Neural cell (in vitro differentiated cells): ENCODE data around the gene NADK. TPM values are rescaled to one million over a fixed set of nuclear protein-coding genes. Genes with fewer than 3 reads are reported as not detected.

Experiments
- H2AFZ ChIP-seq: fragments of 200-600, 300-800 bp; sonication (generic), shearing (Covaris generic); 2 replicates; pipeline ENCODE4 v1.6.0; 2014; ENCODE audit warnings: low read depth, mild to moderate bottlenecking, antibody characterized with exemption, low read length, moderate library complexity
- H3F3A ChIP-seq: fragments of 200-600 bp; shearing (Covaris generic); 2 replicates; pipeline ENCODE4 v1.6.1; 2016; ENCODE audit warnings: mild to moderate bottlenecking, moderate library complexity, mixed read lengths, antibody characterized with exemption, low read length; ENCODE audit not compliant: insufficient read depth, poor library complexity, severe bottlenecking
- H3K27ac ChIP-seq: fragments of 200-600, 300-800 bp; sonication (generic), shearing (Covaris generic); 2 replicates; pipeline ENCODE4 v1.5.1; 2014; ENCODE audit warnings: mild to moderate bottlenecking, low read length, moderate library complexity
- H3K27me3 ChIP-seq: fragments of 300-800, 200-600 bp; sonication (generic), shearing (Covaris generic); 2 replicates; pipeline ENCODE4 v1.6.0; 2014; ENCODE audit warnings: mild to moderate bottlenecking, low read depth, low read length, moderate library complexity; ENCODE audit not compliant: insufficient read depth
- H3K36me3 ChIP-seq: fragments of 300-800, 200-600 bp; sonication (generic), shearing (Covaris generic); 2 replicates; pipeline ENCODE4 v1.5.1; 2014; ENCODE audit warnings: mild to moderate bottlenecking, antibody characterized with exemption, low read length, moderate library complexity; ENCODE audit not compliant: insufficient read depth
- H3K4me2 ChIP-seq: fragments of 300-800, 200-600 bp; sonication (generic), shearing (Covaris generic); 2 replicates; pipeline ENCODE4 v1.6.0; 2014; ENCODE audit warnings: mild to moderate bottlenecking, low read length
- H3K4me3 ChIP-seq: fragments of 300-800, 200-600 bp; sonication (generic), shearing (Covaris generic); 2 replicates; pipeline ENCODE4 v1.5.1; 2014; ENCODE audit warnings: mild to moderate bottlenecking, low read length, moderate library complexity
- H3K79me2 ChIP-seq: fragments of 200-600 bp; shearing (Covaris generic); replicated peaks from 2 replicates; pipeline ENCODE4 v1.6.0; 2014; ENCODE audit warnings: mild to moderate bottlenecking, low read length, moderate library complexity; ENCODE audit not compliant: insufficient read depth
- H3K9ac ChIP-seq: fragments of 300-800, 200-600 bp; sonication (generic), shearing (Covaris generic); 2 replicates; pipeline ENCODE4 v1.6.1; 2016; ENCODE audit warnings: mild to moderate bottlenecking, low read length, mixed read lengths
- H3K9me2 ChIP-seq: fragments of 200-600 bp; shearing (Covaris generic); 2 replicates; pipeline ENCODE4 v1.6.1; 2016; ENCODE audit warnings: mild to moderate bottlenecking, low read length, mixed read lengths; ENCODE audit not compliant: insufficient read depth
- H3K9me3 ChIP-seq: fragments of 200-600, 300-800 bp; sonication (generic), shearing (Covaris generic); 2 replicates; pipeline ENCODE4 v1.6.1; 2016; ENCODE audit warnings: mild to moderate bottlenecking, mixed run types, low read length, moderate library complexity, mixed read lengths
- H4K20me1 ChIP-seq: fragments of 200-600 bp; shearing (Covaris generic); 2 replicates; pipeline ENCODE4 v1.6.1; 2016; ENCODE audit warnings: mild to moderate bottlenecking, mixed run types; ENCODE audit not compliant: insufficient read depth
- EP300 ChIP-seq: fragments of 450-650 bp; conservative IDR thresholded peaks from 2 replicates; pipeline ENCODE4 v1.6.1; 2014; ENCODE audit warnings: antibody characterized with exemption, mild to moderate bottlenecking, moderate library complexity; ENCODE audit not compliant: poor library complexity, severe bottlenecking
- EZH2 ChIP-seq: fragments of 200-600, 300-800 bp; shearing (Covaris generic), sonication (generic); IDR thresholded peaks from 2 replicates; pipeline ENCODE4 v1.6.1; 2014; ENCODE audit warnings: antibody characterized with exemption, low read length, borderline replicate concordance, mild to moderate bottlenecking; ENCODE audit not compliant: insufficient read depth, poor library complexity, severe bottlenecking
- MXI1 ChIP-seq: fragments of 450-650 bp; conservative IDR thresholded peaks from 2 replicates; pipeline ENCODE4 v1.6.1; 2014; ENCODE audit warnings: antibody characterized with exemption, mild to moderate bottlenecking; ENCODE audit not compliant: poor library complexity, severe bottlenecking
- POLR2AphosphoS5 ChIP-seq: IDR thresholded peaks from 2 replicates; pipeline ENCODE4 v1.6.1; 2012
- RAD21 ChIP-seq: fragments of 450-650 bp; conservative IDR thresholded peaks from 2 replicates; pipeline ENCODE4 v1.6.1; 2014; ENCODE audit warnings: antibody characterized with exemption, mild to moderate bottlenecking, moderate library complexity
- SMC3 ChIP-seq: fragments of 450-650 bp; conservative IDR thresholded peaks from 2 replicates; pipeline ENCODE4 v1.6.1; 2014; ENCODE audit warnings: antibody characterized with exemption, mild to moderate bottlenecking, moderate library complexity; ENCODE audit not compliant: poor library complexity
- TAF1 ChIP-seq: IDR thresholded peaks from 2 replicates; pipeline ENCODE4 v1.6.1; 2012; ENCODE audit warnings: low read depth
- polyA plus RNA-seq: library from polyadenylated mRNA; depleted of rRNA; stranded (reverse); fragments of >200 nt; gene quantifications from 2 replicates; pipeline ENCODE4 v1.2.3, GENCODE V29; 2014
- TF ChIP-seq, protein P1 (sequence below): fragments of 450-650 bp; IDR thresholded peaks from 2 replicates; pipeline ENCODE4 v1.5.1; 2014; ENCODE audit warnings: antibody characterized with exemption, mild to moderate bottlenecking, moderate library complexity; ENCODE audit not compliant: poor library complexity, severe bottlenecking
- TF ChIP-seq, protein P2 (sequence below): IDR thresholded peaks from 2 replicates; pipeline ENCODE4 v1.6.1; 2012; ENCODE audit warnings: borderline replicate concordance

The NADK gene
- polyA plus RNA-seq, 1 donor from 2014 or later, result 38.5 TPM

DNA sequence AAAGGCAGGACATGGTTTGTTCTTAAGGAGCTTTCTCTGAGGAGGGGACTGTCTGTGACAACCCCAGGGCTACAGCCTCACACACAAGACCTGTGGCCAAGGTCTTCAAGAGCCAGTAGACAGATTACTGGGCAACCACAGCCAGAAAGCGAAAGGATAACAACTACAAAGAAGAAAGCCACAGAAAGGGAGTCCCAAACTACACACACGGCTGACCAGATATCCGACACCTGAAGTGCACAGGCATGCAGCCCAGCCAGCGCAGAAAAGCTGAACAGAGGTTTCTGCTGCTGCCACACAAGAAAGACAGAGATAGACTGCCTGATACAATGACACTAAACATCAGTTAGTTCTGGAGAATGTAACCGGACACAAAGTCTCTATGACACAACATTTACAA, 21.4 kb upstream of the NADK start:
- Histone ChIP-seq H4K20me1 (peaks cover 16% of the 10 kb centered on the region), H3K9me3 (no peaks in the 10 kb centered on the region), H2AFZ (no peak overlapping the region), H3K4me3 (no peak overlapping the region), H3K79me2 (peaks cover 43% of the 10 kb centered on the region), H3K27me3 (no peaks in the 10 kb centered on the region), H3K27ac (no peak overlapping the region), H3F3A (no peaks in the 10 kb centered on the region), H3K9ac (no peak overlapping the region), H3K4me2 (no peak overlapping the region), H3K36me3 (peaks cover 6% of the 10 kb centered on the region), H3K9me2 (no peaks in the 10 kb centered on the region)
- no peak for TF ChIP-seq MXI1
- no peak for TF ChIP-seq EZH2
- TF ChIP-seq EP300, result no peak
- no peak for TF ChIP-seq RAD21
- no peak for TF ChIP-seq TAF1
- TF ChIP-seq, protein P1, sequence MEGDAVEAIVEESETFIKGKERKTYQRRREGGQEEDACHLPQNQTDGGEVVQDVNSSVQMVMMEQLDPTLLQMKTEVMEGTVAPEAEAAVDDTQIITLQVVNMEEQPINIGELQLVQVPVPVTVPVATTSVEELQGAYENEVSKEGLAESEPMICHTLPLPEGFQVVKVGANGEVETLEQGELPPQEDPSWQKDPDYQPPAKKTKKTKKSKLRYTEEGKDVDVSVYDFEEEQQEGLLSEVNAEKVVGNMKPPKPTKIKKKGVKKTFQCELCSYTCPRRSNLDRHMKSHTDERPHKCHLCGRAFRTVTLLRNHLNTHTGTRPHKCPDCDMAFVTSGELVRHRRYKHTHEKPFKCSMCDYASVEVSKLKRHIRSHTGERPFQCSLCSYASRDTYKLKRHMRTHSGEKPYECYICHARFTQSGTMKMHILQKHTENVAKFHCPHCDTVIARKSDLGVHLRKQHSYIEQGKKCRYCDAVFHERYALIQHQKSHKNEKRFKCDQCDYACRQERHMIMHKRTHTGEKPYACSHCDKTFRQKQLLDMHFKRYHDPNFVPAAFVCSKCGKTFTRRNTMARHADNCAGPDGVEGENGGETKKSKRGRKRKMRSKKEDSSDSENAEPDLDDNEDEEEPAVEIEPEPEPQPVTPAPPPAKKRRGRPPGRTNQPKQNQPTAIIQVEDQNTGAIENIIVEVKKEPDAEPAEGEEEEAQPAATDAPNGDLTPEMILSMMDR, result no peak
- no peak for TF ChIP-seq POLR2AphosphoS5
- no peak for TF ChIP-seq SMC3
- TF ChIP-seq, protein P2, sequence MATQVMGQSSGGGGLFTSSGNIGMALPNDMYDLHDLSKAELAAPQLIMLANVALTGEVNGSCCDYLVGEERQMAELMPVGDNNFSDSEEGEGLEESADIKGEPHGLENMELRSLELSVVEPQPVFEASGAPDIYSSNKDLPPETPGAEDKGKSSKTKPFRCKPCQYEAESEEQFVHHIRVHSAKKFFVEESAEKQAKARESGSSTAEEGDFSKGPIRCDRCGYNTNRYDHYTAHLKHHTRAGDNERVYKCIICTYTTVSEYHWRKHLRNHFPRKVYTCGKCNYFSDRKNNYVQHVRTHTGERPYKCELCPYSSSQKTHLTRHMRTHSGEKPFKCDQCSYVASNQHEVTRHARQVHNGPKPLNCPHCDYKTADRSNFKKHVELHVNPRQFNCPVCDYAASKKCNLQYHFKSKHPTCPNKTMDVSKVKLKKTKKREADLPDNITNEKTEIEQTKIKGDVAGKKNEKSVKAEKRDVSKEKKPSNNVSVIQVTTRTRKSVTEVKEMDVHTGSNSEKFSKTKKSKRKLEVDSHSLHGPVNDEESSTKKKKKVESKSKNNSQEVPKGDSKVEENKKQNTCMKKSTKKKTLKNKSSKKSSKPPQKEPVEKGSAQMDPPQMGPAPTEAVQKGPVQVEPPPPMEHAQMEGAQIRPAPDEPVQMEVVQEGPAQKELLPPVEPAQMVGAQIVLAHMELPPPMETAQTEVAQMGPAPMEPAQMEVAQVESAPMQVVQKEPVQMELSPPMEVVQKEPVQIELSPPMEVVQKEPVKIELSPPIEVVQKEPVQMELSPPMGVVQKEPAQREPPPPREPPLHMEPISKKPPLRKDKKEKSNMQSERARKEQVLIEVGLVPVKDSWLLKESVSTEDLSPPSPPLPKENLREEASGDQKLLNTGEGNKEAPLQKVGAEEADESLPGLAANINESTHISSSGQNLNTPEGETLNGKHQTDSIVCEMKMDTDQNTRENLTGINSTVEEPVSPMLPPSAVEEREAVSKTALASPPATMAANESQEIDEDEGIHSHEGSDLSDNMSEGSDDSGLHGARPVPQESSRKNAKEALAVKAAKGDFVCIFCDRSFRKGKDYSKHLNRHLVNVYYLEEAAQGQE, result no peak

DNA sequence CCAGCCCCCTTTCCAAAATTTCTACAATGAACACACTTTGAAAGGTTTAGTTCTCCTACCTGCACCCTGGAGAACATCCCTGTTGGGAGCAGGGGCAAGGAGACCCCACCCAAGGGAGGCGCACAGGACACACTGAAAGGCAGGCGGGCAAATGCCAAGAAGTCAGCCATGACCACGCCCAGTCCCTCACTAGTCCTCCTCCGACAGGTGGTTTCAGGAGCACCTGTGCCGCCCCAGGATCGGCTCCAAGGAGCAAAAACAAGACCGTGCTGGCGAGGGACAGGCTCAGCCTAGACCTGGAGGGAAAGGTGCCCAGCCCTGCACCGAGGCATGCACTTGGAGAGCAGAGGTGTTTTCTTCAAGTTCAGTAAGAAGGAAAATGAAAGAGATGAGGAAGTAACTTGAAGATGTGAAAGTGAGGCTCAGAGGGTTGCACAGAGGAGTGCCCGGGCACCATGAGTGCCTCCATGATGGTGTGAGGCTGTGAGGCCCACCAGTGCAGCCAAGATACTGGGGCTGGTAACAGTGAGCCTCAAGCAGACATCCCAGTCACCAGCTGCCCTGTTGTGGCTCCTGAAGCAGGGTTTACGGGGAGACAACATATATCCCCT, 19.6 kb upstream of the NADK start:
- peaks cover 20% of the 10 kb centered on the region for H4K20me1 ChIP-seq
- TF ChIP-seq EZH2 (no peak), POLR2AphosphoS5 (no peak), RAD21 (no peak), EP300 (no peak), MXI1 (no peak), TAF1 (no peak), SMC3 (no peak)
- TF ChIP-seq, protein P2, result no peak
- TF ChIP-seq, protein P1, result no peak
- no peaks in the 10 kb centered on the region for H3K27me3 ChIP-seq
- H3F3A ChIP-seq, result no peaks in the 10 kb centered on the region
- no peak overlapping the region for H3K4me2 ChIP-seq
- H3K9me2 ChIP-seq, result no peaks in the 10 kb centered on the region
- no peak overlapping the region for H2AFZ ChIP-seq
- no peaks in the 10 kb centered on the region for H3K9me3 ChIP-seq
- H3K9ac ChIP-seq, result no peak overlapping the region
- H3K27ac ChIP-seq, result no peak overlapping the region
- peaks cover 6% of the 10 kb centered on the region for H3K36me3 ChIP-seq
- peaks cover 37% of the 10 kb centered on the region for H3K79me2 ChIP-seq
- H3K4me3 ChIP-seq, result no peak overlapping the region
